ENCODE data around the gene SRSF11. TPM values are rescaled to one million over a fixed set of nuclear protein-coding genes. Genes with fewer than 3 reads are reported as not detected.

SRSF11 gene
- polyA plus RNA-seq, 1 of the 3 experiments (the other 2 are of a cell fraction): 138 TPM

DNA sequence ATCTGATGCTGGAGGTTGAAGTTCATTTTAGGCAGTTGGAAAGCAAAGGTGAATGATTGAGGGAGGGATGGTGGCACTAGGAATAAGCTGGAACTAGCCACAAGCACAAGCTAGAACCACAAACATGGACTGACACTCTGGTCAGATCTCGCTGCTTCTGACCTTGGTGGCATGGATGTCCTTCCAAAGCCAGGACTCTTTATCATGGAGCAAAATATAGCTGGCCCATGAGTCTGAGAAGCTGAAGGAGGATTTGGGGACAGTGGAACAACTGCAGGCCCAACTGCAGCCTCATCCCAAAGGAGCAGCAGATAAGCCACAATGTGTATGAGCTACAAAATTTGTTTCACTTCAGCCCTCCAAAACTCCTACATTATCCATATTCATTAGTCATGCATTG is 35.5 kb downstream of the SRSF11 start:
- H3K4me2 ChIP-seq: no peak overlapping the region
- H3K9me2 ChIP-seq: no peaks in the 10 kb centered on the region
- no peak overlapping the region for H3K27ac ChIP-seq (ENCODE audit: low read depth in 2 of 2, low read length in 1 of 2)
- peaks cover 21% of the 10 kb centered on the region for H3F3A ChIP-seq (replicated peaks; ENCODE audit: insufficient read depth)
- 100% methylated on average over 1 of the region's 1 CpG for WGBS (ENCODE audit: low lambda C conversion rate)
- CTCF ChIA-PET: no interaction called here
- POLR2A ChIA-PET: no interaction called here
- no peaks in the 10 kb centered on the region; a peak in 1 of 4 replicates for H3K4me1 ChIP-seq (ENCODE audit: control insufficient read depth in 1 of 2, insufficient read depth in 2 of 2, low read depth in 1 of 2, low read length in 1 of 2)
- H3K36me3 ChIP-seq (replicated peaks in 1 of 2; ENCODE audit: control insufficient read depth in 1 of 2, insufficient read depth in 2 of 2, low read length in 1 of 2): peaks cover 26 to 33% of the 10 kb centered on the region in 2 experiments
- no peak overlapping the region for H3K9ac ChIP-seq
- no peak overlapping the region for H3K4me3 ChIP-seq (ENCODE audit: low read depth in 2 of 2, low read length in 1 of 2)
- TF ChIP-seq TEAD4 (IDR thresholded peaks at IDR 0.05; ENCODE audit: borderline replicate concordance, insufficient read depth) (no peak), GATA2 (CRISPR knock-in tag; IDR thresholded peaks at IDR 0.05) (no peak), RAD21 (IDR thresholded peaks at IDR 0.05; ENCODE audit: low read length) (no peak), SIN3A (IDR thresholded peaks at IDR 0.05; ENCODE audit: borderline replicate concordance, low read depth, low read length) (no peak), POLR2AphosphoS5 (IDR thresholded peaks at IDR 0.05; ENCODE audit: low read depth, low read length) (no peak)
- TF ChIP-seq, protein P1, sequence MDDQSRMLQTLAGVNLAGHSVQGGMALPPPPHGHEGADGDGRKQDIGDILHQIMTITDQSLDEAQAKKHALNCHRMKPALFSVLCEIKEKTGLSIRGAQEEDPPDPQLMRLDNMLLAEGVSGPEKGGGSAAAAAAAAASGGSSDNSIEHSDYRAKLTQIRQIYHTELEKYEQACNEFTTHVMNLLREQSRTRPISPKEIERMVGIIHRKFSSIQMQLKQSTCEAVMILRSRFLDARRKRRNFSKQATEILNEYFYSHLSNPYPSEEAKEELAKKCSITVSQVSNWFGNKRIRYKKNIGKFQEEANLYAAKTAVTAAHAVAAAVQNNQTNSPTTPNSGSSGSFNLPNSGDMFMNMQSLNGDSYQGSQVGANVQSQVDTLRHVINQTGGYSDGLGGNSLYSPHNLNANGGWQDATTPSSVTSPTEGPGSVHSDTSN (IDR thresholded peaks at IDR 0.05): no peak
- no peaks in the 10 kb centered on the region for H4K20me1 ChIP-seq (ENCODE audit: insufficient read depth)
- H3K79me2 ChIP-seq (ENCODE audit: insufficient read depth): no peaks in the 10 kb centered on the region
- DNase-seq: no peak
- no peaks in the 10 kb centered on the region for H3K9me3 ChIP-seq
- H3K27me3 ChIP-seq (ENCODE audit: insufficient read depth): no peaks in the 10 kb centered on the region
- no peak overlapping the region for H2AFZ ChIP-seq (ENCODE audit: low read depth)

DNA sequence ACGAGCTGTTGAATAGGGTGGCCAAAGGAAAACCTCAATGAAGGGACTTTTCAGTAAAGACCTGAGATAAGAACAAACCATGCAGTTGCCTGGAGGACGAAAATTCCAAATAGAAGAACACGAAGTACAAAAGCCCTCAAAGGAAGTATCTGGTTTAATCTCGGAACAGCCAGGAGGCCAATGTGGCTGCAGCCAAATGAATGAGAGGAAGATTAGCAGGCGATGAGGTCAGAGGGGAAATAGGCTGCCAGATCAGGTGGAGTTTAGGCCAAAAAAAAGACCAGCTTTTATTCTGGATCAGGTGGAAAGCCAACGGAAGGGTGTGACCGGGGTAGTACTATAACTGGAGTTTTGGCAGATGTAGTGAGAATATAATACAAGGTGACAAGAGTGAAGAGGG is 43.7 kb downstream of the SRSF11 start:
- H3K9me3 ChIP-seq: no peaks in the 10 kb centered on the region; the same call in 1 of the 2 replicates
- no peak overlapping the region for H2AFZ ChIP-seq (ENCODE audit: low read depth)
- ChIA-PET CTCF (no interaction called here), POLR2A (interaction anchor here (0.6 kb wide), 1 partner anchor 43 kb away, joined by 3 read pairs; the partner anchor contains the start of gene SRSF11)
- no peaks in the 10 kb centered on the region; the same call in 1 of the 2 replicates for H3K79me2 ChIP-seq (ENCODE audit: insufficient read depth)
- no peaks in the 10 kb centered on the region for H4K20me1 ChIP-seq (ENCODE audit: insufficient read depth)
- DNase-seq: no peak
- no peak overlapping the region for H3K27ac ChIP-seq (ENCODE audit: low read depth in 2 of 2, low read length in 1 of 2)
- H3K27me3 ChIP-seq (ENCODE audit: insufficient read depth): no peaks in the 10 kb centered on the region
- no peak overlapping the region for H3K4me2 ChIP-seq
- H3K4me3 ChIP-seq (ENCODE audit: low read depth in 2 of 2, low read length in 1 of 2): no peak overlapping the region
- H3K9ac ChIP-seq: no peak overlapping the region
- no peaks in the 10 kb centered on the region for H3K4me1 ChIP-seq (ENCODE audit: control insufficient read depth in 1 of 2, insufficient read depth in 2 of 2, low read depth in 1 of 2, low read length in 1 of 2)
- H3K36me3 ChIP-seq (replicated peaks in 1 of 2; ENCODE audit: control insufficient read depth in 1 of 2, insufficient read depth in 2 of 2, low read length in 1 of 2): peaks cover 28 to 76% of the 10 kb centered on the region in 2 experiments
- no peaks in the 10 kb centered on the region for H3K9me2 ChIP-seq
- TF ChIP-seq MEF2A (IDR thresholded peaks at IDR 0.05; ENCODE audit: borderline replicate concordance, low read depth) (no peak), GATA2 (CRISPR knock-in tag; IDR thresholded peaks at IDR 0.05) (no peak), TCF12 (IDR thresholded peaks at IDR 0.05) (no peak)
- peaks cover 5% of the 10 kb centered on the region for H3F3A ChIP-seq (replicated peaks; ENCODE audit: insufficient read depth)
- WGBS (ENCODE audit: low lambda C conversion rate): 93% methylated on average over 7 of the region's 7 CpGs

DNA sequence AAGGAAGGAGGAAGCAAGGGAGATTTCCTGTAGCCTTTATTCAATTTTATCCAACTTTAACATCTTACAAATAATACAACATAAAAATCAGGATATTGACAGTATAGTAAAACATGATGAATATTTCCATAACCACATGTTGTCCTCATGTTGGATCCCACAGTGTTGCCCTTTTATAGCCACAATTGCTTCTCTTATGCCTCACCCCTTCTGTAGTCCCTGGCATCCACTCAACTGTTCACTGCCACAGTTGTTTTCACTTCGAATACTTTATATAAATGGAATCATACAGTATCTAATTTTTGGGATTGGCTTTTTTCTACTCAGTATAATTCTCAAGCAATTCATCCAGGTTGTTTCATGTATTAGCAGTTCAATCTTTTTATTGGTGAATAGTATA is 44.8 kb downstream of the SRSF11 start:
- peaks cover 5% of the 10 kb centered on the region for H3F3A ChIP-seq (replicated peaks; ENCODE audit: insufficient read depth)

More for the DNA sequence above, 44.8 kb downstream of the SRSF11 start:
- Histone ChIP-seq H3K4me3 (ENCODE audit: low read depth in 2 of 2, low read length in 1 of 2) (no peak overlapping the region), H3K9ac (no peak overlapping the region), H3K27ac (ENCODE audit: low read depth in 2 of 2, low read length in 1 of 2) (no peak overlapping the region), H3K9me3 (no peaks in the 10 kb centered on the region; the same call in 1 of the 2 replicates), H3K27me3 (ENCODE audit: insufficient read depth) (no peaks in the 10 kb centered on the region), H3K9me2 (no peaks in the 10 kb centered on the region), H3K36me3 (replicated peaks in 1 of 2; ENCODE audit: control insufficient read depth in 1 of 2, insufficient read depth in 2 of 2, low read length in 1 of 2) (peaks cover 30 to 77% of the 10 kb centered on the region in 2 experiments), H2AFZ (ENCODE audit: low read depth) (no peak overlapping the region), H3K4me2 (no peak overlapping the region), H4K20me1 (ENCODE audit: insufficient read depth) (no peaks in the 10 kb centered on the region), H3K4me1 (ENCODE audit: control insufficient read depth in 1 of 2, insufficient read depth in 2 of 2, low read depth in 1 of 2, low read length in 1 of 2) (no peaks in the 10 kb centered on the region), H3K79me2 (ENCODE audit: insufficient read depth) (no peaks in the 10 kb centered on the region; the same call in 1 of the 2 replicates)
- WGBS (ENCODE audit: low lambda C conversion rate): 95% methylated on average over 1 of the region's 1 CpG
- DNase-seq: no peak
- ChIA-PET CTCF (no interaction called here), POLR2A (no interaction called here)
- TF ChIP-seq RFX5 (IDR thresholded peaks at IDR 0.05; ENCODE audit: low read length): no peak
- TF ChIP-seq ELF1 (IDR thresholded peaks at IDR 0.05): no peak
- TF ChIP-seq JUND (IDR thresholded peaks at IDR 0.05): no peak
- TF ChIP-seq SMC3 (IDR thresholded peaks at IDR 0.05; ENCODE audit: low read depth, low read length): no peak
- TF ChIP-seq SIN3A (IDR thresholded peaks at IDR 0.05; ENCODE audit: borderline replicate concordance, low read depth, low read length): no peak
- TF ChIP-seq GABPA (IDR thresholded peaks at IDR 0.05; ENCODE audit: low read depth): no peak
- no peak for TF ChIP-seq MXI1 (IDR thresholded peaks at IDR 0.05; ENCODE audit: low read depth, low read length)
- no peak for TF ChIP-seq NFIC (IDR thresholded peaks at IDR 0.05; ENCODE audit: borderline replicate concordance)
- TF ChIP-seq RAD21 (IDR thresholded peaks at IDR 0.05; ENCODE audit: low read length): no peak
- TF ChIP-seq, protein P2, sequence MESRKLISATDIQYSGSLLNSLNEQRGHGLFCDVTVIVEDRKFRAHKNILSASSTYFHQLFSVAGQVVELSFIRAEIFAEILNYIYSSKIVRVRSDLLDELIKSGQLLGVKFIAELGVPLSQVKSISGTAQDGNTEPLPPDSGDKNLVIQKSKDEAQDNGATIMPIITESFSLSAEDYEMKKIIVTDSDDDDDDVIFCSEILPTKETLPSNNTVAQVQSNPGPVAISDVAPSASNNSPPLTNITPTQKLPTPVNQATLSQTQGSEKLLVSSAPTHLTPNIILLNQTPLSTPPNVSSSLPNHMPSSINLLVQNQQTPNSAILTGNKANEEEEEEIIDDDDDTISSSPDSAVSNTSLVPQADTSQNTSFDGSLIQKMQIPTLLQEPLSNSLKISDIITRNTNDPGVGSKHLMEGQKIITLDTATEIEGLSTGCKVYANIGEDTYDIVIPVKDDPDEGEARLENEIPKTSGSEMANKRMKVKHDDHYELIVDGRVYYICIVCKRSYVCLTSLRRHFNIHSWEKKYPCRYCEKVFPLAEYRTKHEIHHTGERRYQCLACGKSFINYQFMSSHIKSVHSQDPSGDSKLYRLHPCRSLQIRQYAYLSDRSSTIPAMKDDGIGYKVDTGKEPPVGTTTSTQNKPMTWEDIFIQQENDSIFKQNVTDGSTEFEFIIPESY (IDR thresholded peaks at IDR 0.05; ENCODE audit: borderline replicate concordance, low read depth): no peak
- TF ChIP-seq NRF1 (IDR thresholded peaks at IDR 0.05; ENCODE audit: low read depth, low read length): no peak
- TF ChIP-seq TEAD4 (IDR thresholded peaks at IDR 0.05; ENCODE audit: borderline replicate concordance, insufficient read depth): no peak
- TF ChIP-seq, protein P3, sequence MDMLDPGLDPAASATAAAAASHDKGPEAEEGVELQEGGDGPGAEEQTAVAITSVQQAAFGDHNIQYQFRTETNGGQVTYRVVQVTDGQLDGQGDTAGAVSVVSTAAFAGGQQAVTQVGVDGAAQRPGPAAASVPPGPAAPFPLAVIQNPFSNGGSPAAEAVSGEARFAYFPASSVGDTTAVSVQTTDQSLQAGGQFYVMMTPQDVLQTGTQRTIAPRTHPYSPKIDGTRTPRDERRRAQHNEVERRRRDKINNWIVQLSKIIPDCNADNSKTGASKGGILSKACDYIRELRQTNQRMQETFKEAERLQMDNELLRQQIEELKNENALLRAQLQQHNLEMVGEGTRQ (IDR thresholded peaks at IDR 0.05; ENCODE audit: borderline replicate concordance, low read depth, low read length): no peak
- TF ChIP-seq, protein P4, sequence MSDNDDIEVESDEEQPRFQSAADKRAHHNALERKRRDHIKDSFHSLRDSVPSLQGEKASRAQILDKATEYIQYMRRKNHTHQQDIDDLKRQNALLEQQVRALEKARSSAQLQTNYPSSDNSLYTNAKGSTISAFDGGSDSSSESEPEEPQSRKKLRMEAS (IDR thresholded peaks at IDR 0.05; ENCODE audit: low read depth): no peak
